SK-N-SH (cell line): Measurements from ENCODE around the gene RAB10. TPM values are rescaled to one million over a fixed set of nuclear protein-coding genes. Genes with fewer than 3 reads are reported as not detected.

ENCODE experiments used
- CTCF ChIA-PET: fragments of 300-600, 350-600 bp; formaldehyde crosslinking; extraction: SDS; loops from one replicate; lab custom pipeline; 2021; lab: Yijun Ruan, JAX
- POLR2A ChIA-PET: fragments of 350-600 bp; sonication (Branson Sonifier 250); formaldehyde crosslinking; extraction: SDS; loops from one replicate; lab custom pipeline; 2020; ENCODE audit warnings: antibody characterized with exemption, inconsistent platforms; lab: Yijun Ruan, JAX
- DNase-seq: peaks from one replicate; pipeline ENCODE4 v3.0.0; 2012
- H2AFZ ChIP-seq: fragments of 200-600 bp; sonication (generic); 2 replicates; pipeline ENCODE4 v1.8.1; 2016; ENCODE audit warnings: antibody characterized with exemption, mild to moderate bottlenecking, low read depth
- H3F3A ChIP-seq: fragments of 200-600 bp; sonication (generic); replicated peaks from 2 replicates; pipeline ENCODE3; 2016; ENCODE audit warnings: antibody characterized with exemption, mild to moderate bottlenecking; ENCODE audit not compliant: insufficient read depth
- H3K27ac ChIP-seq, 2 experiments: fragments of 200-500 bp in 1 of 2; fragments of 200-600 bp in 1 of 2; sonication (Bioruptor generic) in 1 of 2; sonication (generic), shearing (Covaris generic) in 1 of 2; 2 replicates each; pipeline versions ENCODE4 v1.5.1 to v1.6.1; 2014 to 2016; ENCODE audit warnings: low read depth in 2 of 2, inconsistent platforms in 1 of 2, low read length in 1 of 2, mild to moderate bottlenecking in 1 of 2, mixed read lengths in 1 of 2
- H3K27me3 ChIP-seq: fragments of 200-600 bp; sonication (generic), shearing (Covaris generic); 2 replicates; pipeline ENCODE4 v1.6.1; 2016; ENCODE audit warnings: mixed run types; ENCODE audit not compliant: insufficient read depth
- H3K36me3 ChIP-seq, 2 experiments: fragments of 200-500 bp in 1 of 2; fragments of 200-600 bp in 1 of 2; sonication (Bioruptor generic) in 1 of 2; sonication (generic) in 1 of 2; replicated peaks in 1 of 2; 2 replicates each; pipeline versions ENCODE3 to v1.5.1; 2014 to 2016; ENCODE audit warnings: low read length in 1 of 2, mild to moderate bottlenecking in 1 of 2; ENCODE audit not compliant: insufficient read depth in 2 of 2, control insufficient read depth in 1 of 2
- H3K4me1 ChIP-seq, 2 experiments: fragments of 200-500 bp in 1 of 2; fragments of 200-600 bp in 1 of 2; sonication (Bioruptor generic) in 1 of 2; sonication (generic), shearing (Covaris generic) in 1 of 2; 2 replicates each; pipeline versions ENCODE4 v1.5.1 to v1.6.1; 2014 to 2016; ENCODE audit warnings: low read depth in 1 of 2, low read length in 1 of 2, mixed run types in 1 of 2; ENCODE audit not compliant: insufficient read depth in 2 of 2, control insufficient read depth in 1 of 2
- H3K4me2 ChIP-seq: fragments of 200-600 bp; sonication (generic), shearing (Covaris generic); 2 replicates; pipeline ENCODE4 v1.6.1; 2017; ENCODE audit warnings: mixed run types
- H3K4me3 ChIP-seq, 2 experiments: fragments of 200-500 bp in 1 of 2; fragments of 200-600 bp in 1 of 2; sonication (Bioruptor generic) in 1 of 2; sonication (generic), shearing (Covaris generic) in 1 of 2; 2 replicates each; pipeline versions ENCODE4 v1.5.1 to v1.8.1; 2014 to 2016; ENCODE audit warnings: low read depth in 2 of 2, inconsistent platforms in 1 of 2, low read length in 1 of 2, mild to moderate bottlenecking in 1 of 2, mixed read lengths in 1 of 2, moderate library complexity in 1 of 2
- H3K79me2 ChIP-seq: fragments of 200-600 bp; sonication (generic); 2 replicates; pipeline ENCODE4 v1.8.1; 2017; ENCODE audit warnings: mild to moderate bottlenecking; ENCODE audit not compliant: insufficient read depth
- H3K9ac ChIP-seq: fragments of 200-600 bp; sonication (generic); 2 replicates; pipeline ENCODE4 v1.6.1; 2017; ENCODE audit warnings: mixed run types
- H3K9me2 ChIP-seq: fragments of 200-600 bp; sonication (generic); 2 replicates; pipeline ENCODE4 v1.6.1; 2017; ENCODE audit warnings: mixed run types
- H3K9me3 ChIP-seq: fragments of 200-600 bp; sonication (generic); 2 replicates; pipeline ENCODE4 v1.6.1; 2017; ENCODE audit warnings: mixed run types, mild to moderate bottlenecking, moderate library complexity
- H4K20me1 ChIP-seq: fragments of 200-600 bp; sonication (generic); 2 replicates; pipeline ENCODE4 v1.6.1; 2017; ENCODE audit warnings: mild to moderate bottlenecking, mixed run types; ENCODE audit not compliant: insufficient read depth
- ELF1 ChIP-seq: IDR thresholded peaks from 2 replicates; pipeline ENCODE4 v1.4.0; 2012
- EZH2phosphoT487 ChIP-seq: fragments of 200-600 bp; sonication (generic); IDR thresholded peaks from 2 replicates; pipeline ENCODE4 v1.6.1; 2017; ENCODE audit warnings: low read depth, mixed run types, mild to moderate bottlenecking, antibody characterized with exemption, moderate library complexity, borderline replicate concordance
- GATA2 ChIP-seq: sonication (generic); formaldehyde crosslinking; IDR thresholded peaks from 2 replicates; pipeline ENCODE4 v1.5.0; 2020; ENCODE audit warnings: mild to moderate bottlenecking, missing genetic modification reagents
- MEF2A ChIP-seq: IDR thresholded peaks from 2 replicates; pipeline ENCODE4 v1.4.0; 2012; ENCODE audit warnings: low read depth, borderline replicate concordance
- NFIC ChIP-seq: IDR thresholded peaks from 2 replicates; pipeline ENCODE4 v1.4.0; 2012; ENCODE audit warnings: borderline replicate concordance
- POLR2AphosphoS5 ChIP-seq: IDR thresholded peaks from 2 replicates; pipeline ENCODE4 v1.6.1; 2012; ENCODE audit warnings: low read depth, low read length
- SIN3A ChIP-seq: IDR thresholded peaks from 2 replicates; pipeline ENCODE4 v1.6.1; 2012; ENCODE audit warnings: low read depth, mild to moderate bottlenecking, low read length, moderate library complexity, borderline replicate concordance
- YY1 ChIP-seq: IDR thresholded peaks from 2 replicates; pipeline ENCODE4 v1.4.0; 2012; ENCODE audit warnings: low read depth, mild to moderate bottlenecking
- WGBS: methylation state at CpG from one replicate; pipeline ENCODE4 v1.1.6; 2017; ENCODE audit warnings: low lambda C conversion rate; 5-methylcytosine and 5-hydroxymethylcytosine counted together
- polyA plus RNA-seq, 3 experiments: library from polyadenylated mRNA; depleted of rRNA; stranded (reverse); fragments of >200 nt; gene quantifications; 2 replicates each; pipeline ENCODE4 v1.2.3, GENCODE V29; 2012
- TF ChIP-seq, protein P1 (sequence below): fragments of 150-350 bp; IDR thresholded peaks from 2 replicates; pipeline ENCODE4 v1.6.1; 2016; ENCODE audit warnings: mild to moderate bottlenecking, low read depth, low read length
- TF ChIP-seq, protein P2 (sequence below): fragments of 150-350 bp; IDR thresholded peaks from 2 replicates; pipeline ENCODE4 v1.6.1; 2017; ENCODE audit warnings: antibody characterized with exemption, low read length, low read depth, borderline replicate concordance
- TF ChIP-seq, protein P3 (sequence below): fragments of 200-600 bp; sonication (generic); IDR thresholded peaks from 2 replicates; pipeline ENCODE4 v1.6.1; 2017; ENCODE audit warnings: antibody characterized with exemption, mild to moderate bottlenecking, moderate library complexity
- TF ChIP-seq, protein P4 (sequence below): IDR thresholded peaks from 2 replicates; pipeline ENCODE4 v1.4.0; 2012; ENCODE audit warnings: low read depth
- TF ChIP-seq, protein P5 (sequence below): IDR thresholded peaks from 2 replicates; pipeline ENCODE4; 2012

RAB10 gene
- polyA plus RNA-seq, 1 of the 3 experiments (the other 2 are of a cell fraction) = 47.5 TPM

DNA sequence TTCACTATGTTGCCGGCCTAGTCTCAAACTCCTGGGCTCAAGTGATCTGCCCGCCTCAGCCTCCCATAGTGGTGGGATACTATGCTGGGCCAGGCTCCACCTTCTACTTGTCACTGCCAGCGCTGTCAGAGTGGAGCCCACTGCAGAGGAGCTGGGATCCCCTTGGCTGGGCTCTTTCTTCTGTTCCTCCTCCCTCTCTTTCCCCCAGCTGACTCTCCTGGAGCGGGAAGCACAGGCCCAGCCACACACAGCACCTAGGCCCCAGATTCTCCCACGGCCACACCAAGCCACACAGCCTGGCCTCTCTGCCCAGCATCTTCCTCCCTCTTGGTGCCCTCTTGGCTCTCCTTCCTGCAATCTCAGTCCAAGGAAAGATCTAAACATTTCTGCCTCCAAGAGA lies 135.3 kb downstream of the RAB10 start:
- no peaks in the 10 kb centered on the region for H3K9me3 ChIP-seq
- no peak overlapping the region for H3K4me2 ChIP-seq
- peaks cover 0 to 7% of the 10 kb centered on the region in 2 experiments; a peak in 1 of 4 replicates for H3K4me1 ChIP-seq
- no peak for DNase-seq
- H2AFZ ChIP-seq = no peak overlapping the region
- no peaks in the 10 kb centered on the region for H3F3A ChIP-seq
- H3K4me3 ChIP-seq = no peak overlapping the region
- no peak overlapping the region for H3K9ac ChIP-seq
- H3K9me2 ChIP-seq = no peaks in the 10 kb centered on the region
- no peak for TF ChIP-seq SIN3A
- TF ChIP-seq, all 33 proteins: peak for 0
- Histone ChIP-seq H3K79me2 (no peaks in the 10 kb centered on the region), H3K27me3 (no peaks in the 10 kb centered on the region), H4K20me1 (no peaks in the 10 kb centered on the region), H3K36me3 (no peaks in the 10 kb centered on the region), H3K27ac (no peak overlapping the region)
- WGBS = 97% methylated on average over 5 of the region's 5 CpGs
- POLR2A ChIA-PET = no interaction called here
- CTCF ChIA-PET = interaction anchor here (0.8 to 1.6 kb wide), 3 partner anchors 12 to 162 kb away, joined by 3 to 4 read pairs (median 3); no protein-coding TSS in a partner anchor

DNA sequence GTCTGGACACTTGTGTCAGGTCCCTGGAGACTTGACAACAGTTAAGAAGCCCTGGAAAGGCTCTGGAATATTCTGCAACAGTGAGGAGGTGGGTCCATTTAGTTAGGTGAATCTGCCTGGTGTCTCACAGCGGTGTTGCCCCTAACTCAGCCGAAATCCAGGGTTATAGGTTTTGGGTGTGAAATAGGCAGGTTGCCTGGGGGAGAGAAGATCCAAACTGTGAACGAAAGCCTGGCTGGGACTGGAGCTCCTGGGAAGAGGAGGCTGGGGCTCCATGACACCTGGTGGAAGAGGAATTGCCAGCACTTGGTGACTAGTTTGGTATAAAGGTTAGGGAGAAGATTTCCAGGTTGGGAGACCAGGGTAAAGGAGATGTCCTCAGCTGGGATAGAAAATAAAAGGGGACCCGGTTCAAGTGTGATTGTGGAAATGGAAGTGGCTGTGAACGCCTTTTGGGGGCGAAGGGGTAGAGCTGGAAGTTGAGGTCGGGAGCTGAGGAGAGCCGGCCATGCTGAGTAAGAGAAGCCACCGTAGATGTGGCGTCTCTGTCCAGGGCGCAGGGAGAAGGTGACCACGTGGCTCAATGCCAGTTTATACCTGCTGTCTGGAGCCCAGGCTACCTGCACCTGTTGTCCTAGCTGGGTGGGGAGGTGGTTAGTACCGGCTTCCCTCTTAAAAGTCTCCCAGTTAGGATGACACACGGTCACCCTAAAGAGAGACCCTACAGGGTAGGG lies 136.0 kb downstream of the RAB10 start:
- Histone ChIP-seq H2AFZ (no peak overlapping the region), H3K4me1 (peaks cover 0 to 12% of the 10 kb centered on the region in 2 experiments; a peak in 1 of 4 replicates), H3K36me3 (no peaks in the 10 kb centered on the region), H3K27me3 (no peaks in the 10 kb centered on the region), H3K79me2 (no peaks in the 10 kb centered on the region), H3K27ac (no peak overlapping the region), H3K4me2 (no peak overlapping the region), H3F3A (no peaks in the 10 kb centered on the region), H3K4me3 (no peak overlapping the region)
- POLR2A ChIA-PET = no interaction called here
- DNase-seq = no peak
- TF ChIP-seq POLR2AphosphoS5 (no peak), ELF1 (no peak), GATA2 (CRISPR knock-in tag) (no peak), YY1 (no peak), EZH2phosphoT487 (no peak), MEF2A (no peak), NFIC (no peak)
- TF ChIP-seq, protein P1, sequence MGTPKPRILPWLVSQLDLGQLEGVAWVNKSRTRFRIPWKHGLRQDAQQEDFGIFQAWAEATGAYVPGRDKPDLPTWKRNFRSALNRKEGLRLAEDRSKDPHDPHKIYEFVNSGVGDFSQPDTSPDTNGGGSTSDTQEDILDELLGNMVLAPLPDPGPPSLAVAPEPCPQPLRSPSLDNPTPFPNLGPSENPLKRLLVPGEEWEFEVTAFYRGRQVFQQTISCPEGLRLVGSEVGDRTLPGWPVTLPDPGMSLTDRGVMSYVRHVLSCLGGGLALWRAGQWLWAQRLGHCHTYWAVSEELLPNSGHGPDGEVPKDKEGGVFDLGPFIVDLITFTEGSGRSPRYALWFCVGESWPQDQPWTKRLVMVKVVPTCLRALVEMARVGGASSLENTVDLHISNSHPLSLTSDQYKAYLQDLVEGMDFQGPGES = no peak
- TF ChIP-seq, protein P2, sequence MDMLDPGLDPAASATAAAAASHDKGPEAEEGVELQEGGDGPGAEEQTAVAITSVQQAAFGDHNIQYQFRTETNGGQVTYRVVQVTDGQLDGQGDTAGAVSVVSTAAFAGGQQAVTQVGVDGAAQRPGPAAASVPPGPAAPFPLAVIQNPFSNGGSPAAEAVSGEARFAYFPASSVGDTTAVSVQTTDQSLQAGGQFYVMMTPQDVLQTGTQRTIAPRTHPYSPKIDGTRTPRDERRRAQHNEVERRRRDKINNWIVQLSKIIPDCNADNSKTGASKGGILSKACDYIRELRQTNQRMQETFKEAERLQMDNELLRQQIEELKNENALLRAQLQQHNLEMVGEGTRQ = no peak
- TF ChIP-seq, protein P3, sequence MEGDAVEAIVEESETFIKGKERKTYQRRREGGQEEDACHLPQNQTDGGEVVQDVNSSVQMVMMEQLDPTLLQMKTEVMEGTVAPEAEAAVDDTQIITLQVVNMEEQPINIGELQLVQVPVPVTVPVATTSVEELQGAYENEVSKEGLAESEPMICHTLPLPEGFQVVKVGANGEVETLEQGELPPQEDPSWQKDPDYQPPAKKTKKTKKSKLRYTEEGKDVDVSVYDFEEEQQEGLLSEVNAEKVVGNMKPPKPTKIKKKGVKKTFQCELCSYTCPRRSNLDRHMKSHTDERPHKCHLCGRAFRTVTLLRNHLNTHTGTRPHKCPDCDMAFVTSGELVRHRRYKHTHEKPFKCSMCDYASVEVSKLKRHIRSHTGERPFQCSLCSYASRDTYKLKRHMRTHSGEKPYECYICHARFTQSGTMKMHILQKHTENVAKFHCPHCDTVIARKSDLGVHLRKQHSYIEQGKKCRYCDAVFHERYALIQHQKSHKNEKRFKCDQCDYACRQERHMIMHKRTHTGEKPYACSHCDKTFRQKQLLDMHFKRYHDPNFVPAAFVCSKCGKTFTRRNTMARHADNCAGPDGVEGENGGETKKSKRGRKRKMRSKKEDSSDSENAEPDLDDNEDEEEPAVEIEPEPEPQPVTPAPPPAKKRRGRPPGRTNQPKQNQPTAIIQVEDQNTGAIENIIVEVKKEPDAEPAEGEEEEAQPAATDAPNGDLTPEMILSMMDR = no peak
- TF ChIP-seq, protein P4, sequence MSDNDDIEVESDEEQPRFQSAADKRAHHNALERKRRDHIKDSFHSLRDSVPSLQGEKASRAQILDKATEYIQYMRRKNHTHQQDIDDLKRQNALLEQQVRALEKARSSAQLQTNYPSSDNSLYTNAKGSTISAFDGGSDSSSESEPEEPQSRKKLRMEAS = no peak
- TF ChIP-seq, protein P5, sequence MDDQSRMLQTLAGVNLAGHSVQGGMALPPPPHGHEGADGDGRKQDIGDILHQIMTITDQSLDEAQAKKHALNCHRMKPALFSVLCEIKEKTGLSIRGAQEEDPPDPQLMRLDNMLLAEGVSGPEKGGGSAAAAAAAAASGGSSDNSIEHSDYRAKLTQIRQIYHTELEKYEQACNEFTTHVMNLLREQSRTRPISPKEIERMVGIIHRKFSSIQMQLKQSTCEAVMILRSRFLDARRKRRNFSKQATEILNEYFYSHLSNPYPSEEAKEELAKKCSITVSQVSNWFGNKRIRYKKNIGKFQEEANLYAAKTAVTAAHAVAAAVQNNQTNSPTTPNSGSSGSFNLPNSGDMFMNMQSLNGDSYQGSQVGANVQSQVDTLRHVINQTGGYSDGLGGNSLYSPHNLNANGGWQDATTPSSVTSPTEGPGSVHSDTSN = no peak
- TF ChIP-seq, all 33 proteins: peak for 0
- no peaks in the 10 kb centered on the region for H3K9me3 ChIP-seq
- H3K9me2 ChIP-seq = no peaks in the 10 kb centered on the region
- WGBS = 88% methylated on average over 14 of the region's 14 CpGs
- CTCF ChIA-PET = interaction anchor here (1.3 to 1.5 kb wide), 2 partner anchors 11 to 161 kb away, joined by 3 to 5 read pairs; no protein-coding TSS in a partner anchor
- H3K9ac ChIP-seq = no peak overlapping the region
- no peaks in the 10 kb centered on the region for H4K20me1 ChIP-seq
